Measurements from ENCODE around the gene ABCA1. TPM values are rescaled to one million over a fixed set of nuclear protein-coding genes. Genes with fewer than 3 reads are reported as not detected.

ABCA1 gene
- total RNA-seq, 2 experiments from 2014 or later = 4.5 to 5.2 TPM

Other genes with a start within 250 kb of the ABCA1 start
- not detected for gene OR13D1, start 233.6 kb downstream of the ABCA1 start, total RNA-seq
- 10 to 100 TPM in 1 of 2 experiments, 1 to 10 TPM in 1; 7.2 to 11.7 TPM for gene NIPSNAP3A, start 180.5 kb downstream of the ABCA1 start, total RNA-seq
- under 1 TPM; 0.85 to 0.90 TPM for gene NIPSNAP3B, start 164.0 kb downstream of the ABCA1 start, total RNA-seq